Stimulated activated CD4-positive, alpha-beta T cell treated with anti-CD3 and anti-CD28 coated beads, TNF-alpha, amount 100 ng/mL, for 48 hours (primary cell): Measurements from ENCODE around the gene HAPSTR1.

Experiments
- DNase-seq, 3 donors: peaks; one replicate each; pipeline ENCODE4 v3.0.0-alpha.2; 2020; ENCODE audit warnings: low read depth in 3 of 3

The HAPSTR1 gene

GRCh38 chr16:9096416-9096952 lies 5.0 kb downstream of the HAPSTR1 start:
- no peak for DNase-seq

- DNase-seq, result no peak
These were observed 6.1 kb downstream of the HAPSTR1 start for GRCh38 chr16:9097266-9098219.

- no peak for DNase-seq
These were observed 7.1 kb downstream of the HAPSTR1 start for GRCh38 chr16:9098377-9099090.

GRCh38 chr16:9099131-9099625 lies 7.7 kb downstream of the HAPSTR1 start:
- DNase-seq, result no peak

- no peak for DNase-seq
These were observed 10.9 kb downstream of the HAPSTR1 start for GRCh38 chr16:9102379-9102778.

- DNase-seq, result no peak
These were observed 11.5 kb downstream of the HAPSTR1 start for GRCh38 chr16:9102943-9103342.

GRCh38 chr16:9103546-9103945 lies 12.1 kb downstream of the HAPSTR1 start:
- no peak for DNase-seq

GRCh38 chr16:9105189-9105588 lies 13.7 kb downstream of the HAPSTR1 start:
- DNase-seq, result no peak

- DNase-seq, result no peak
These were observed 15.9 kb downstream of the HAPSTR1 start for GRCh38 chr16:9107025-9107970.

- DNase-seq, result no peak
These were observed 17.8 kb downstream of the HAPSTR1 start for GRCh38 chr16:9109255-9109654.

GRCh38 chr16:9112166-9112843 lies 20.9 kb downstream of the HAPSTR1 start:
- DNase-seq, result no peak

GRCh38 chr16:9112844-9113186 lies 21.4 kb downstream of the HAPSTR1 start:
- DNase-seq, result no peak

GRCh38 chr16:9113707-9114106 lies 22.3 kb downstream of the HAPSTR1 start:
- no peak for DNase-seq

GRCh38 chr16:9114112-9114511 lies 22.7 kb downstream of the HAPSTR1 start:
- DNase-seq, result no peak

- DNase-seq, result no peak
These were observed 23.4 kb downstream of the HAPSTR1 start for GRCh38 chr16:9114842-9115241.

- DNase-seq, result no peak
These were observed 23.8 kb downstream of the HAPSTR1 start for GRCh38 chr16:9115277-9115676.

- no peak for DNase-seq
These were observed 24.7 kb downstream of the HAPSTR1 start for GRCh38 chr16:9116141-9116540.

GRCh38 chr16:9118170-9118569 lies 26.7 kb downstream of the HAPSTR1 start:
- DNase-seq, result no peak

- no peak for DNase-seq
These were observed 28.4 kb downstream of the HAPSTR1 start for GRCh38 chr16:9119795-9120194.

- no peak for DNase-seq
These were observed 30.9 kb downstream of the HAPSTR1 start for GRCh38 chr16:9122342-9122741.

GRCh38 chr16:9122969-9123368 lies 31.5 kb downstream of the HAPSTR1 start:
- DNase-seq, result no peak
